SK-N-SH (cell line): ENCODE results near the gene MYO1C. TPM values are rescaled to one million over a fixed set of nuclear protein-coding genes. Genes with fewer than 3 reads are reported as not detected.

Experiments used
- CTCF ChIA-PET: fragments of 300-600, 350-600 bp; formaldehyde crosslinking; extraction: SDS; loops from one replicate; lab custom pipeline; 2021; lab: Yijun Ruan, JAX
- POLR2A ChIA-PET: fragments of 350-600 bp; sonication (Branson Sonifier 250); formaldehyde crosslinking; extraction: SDS; loops from one replicate; lab custom pipeline; 2020; ENCODE audit warnings: antibody characterized with exemption, inconsistent platforms; lab: Yijun Ruan, JAX
- DNase-seq: peaks from one replicate; pipeline ENCODE4 v3.0.0; 2012
- H2AFZ ChIP-seq: fragments of 200-600 bp; sonication (generic); 2 replicates; pipeline ENCODE4 v1.8.1; 2016; ENCODE audit warnings: antibody characterized with exemption, mild to moderate bottlenecking, low read depth
- H3F3A ChIP-seq: fragments of 200-600 bp; sonication (generic); replicated peaks from 2 replicates; pipeline ENCODE3; 2016; ENCODE audit warnings: antibody characterized with exemption, mild to moderate bottlenecking; ENCODE audit not compliant: insufficient read depth
- H3K27ac ChIP-seq, 2 experiments: fragments of 200-500 bp in 1 of 2; fragments of 200-600 bp in 1 of 2; sonication (Bioruptor generic) in 1 of 2; sonication (generic), shearing (Covaris generic) in 1 of 2; 2 replicates each; pipeline versions ENCODE4 v1.5.1 to v1.6.1; 2014 to 2016; ENCODE audit warnings: low read depth in 2 of 2, inconsistent platforms in 1 of 2, low read length in 1 of 2, mild to moderate bottlenecking in 1 of 2, mixed read lengths in 1 of 2
- H3K27me3 ChIP-seq: fragments of 200-600 bp; sonication (generic), shearing (Covaris generic); 2 replicates; pipeline ENCODE4 v1.6.1; 2016; ENCODE audit warnings: mixed run types; ENCODE audit not compliant: insufficient read depth
- H3K36me3 ChIP-seq, 2 experiments: fragments of 200-500 bp in 1 of 2; fragments of 200-600 bp in 1 of 2; sonication (Bioruptor generic) in 1 of 2; sonication (generic) in 1 of 2; replicated peaks in 1 of 2; 2 replicates each; pipeline versions ENCODE3 to v1.5.1; 2014 to 2016; ENCODE audit warnings: low read length in 1 of 2, mild to moderate bottlenecking in 1 of 2; ENCODE audit not compliant: insufficient read depth in 2 of 2, control insufficient read depth in 1 of 2
- H3K4me1 ChIP-seq, 2 experiments: fragments of 200-500 bp in 1 of 2; fragments of 200-600 bp in 1 of 2; sonication (Bioruptor generic) in 1 of 2; sonication (generic), shearing (Covaris generic) in 1 of 2; 2 replicates each; pipeline versions ENCODE4 v1.5.1 to v1.6.1; 2014 to 2016; ENCODE audit warnings: low read depth in 1 of 2, low read length in 1 of 2, mixed run types in 1 of 2; ENCODE audit not compliant: insufficient read depth in 2 of 2, control insufficient read depth in 1 of 2
- H3K4me2 ChIP-seq: fragments of 200-600 bp; sonication (generic), shearing (Covaris generic); 2 replicates; pipeline ENCODE4 v1.6.1; 2017; ENCODE audit warnings: mixed run types
- H3K4me3 ChIP-seq, 2 experiments: fragments of 200-500 bp in 1 of 2; fragments of 200-600 bp in 1 of 2; sonication (Bioruptor generic) in 1 of 2; sonication (generic), shearing (Covaris generic) in 1 of 2; 2 replicates each; pipeline versions ENCODE4 v1.5.1 to v1.8.1; 2014 to 2016; ENCODE audit warnings: low read depth in 2 of 2, inconsistent platforms in 1 of 2, low read length in 1 of 2, mild to moderate bottlenecking in 1 of 2, mixed read lengths in 1 of 2, moderate library complexity in 1 of 2
- H3K79me2 ChIP-seq: fragments of 200-600 bp; sonication (generic); 2 replicates; pipeline ENCODE4 v1.8.1; 2017; ENCODE audit warnings: mild to moderate bottlenecking; ENCODE audit not compliant: insufficient read depth
- H3K9ac ChIP-seq: fragments of 200-600 bp; sonication (generic); 2 replicates; pipeline ENCODE4 v1.6.1; 2017; ENCODE audit warnings: mixed run types
- H3K9me2 ChIP-seq: fragments of 200-600 bp; sonication (generic); 2 replicates; pipeline ENCODE4 v1.6.1; 2017; ENCODE audit warnings: mixed run types
- H3K9me3 ChIP-seq: fragments of 200-600 bp; sonication (generic); 2 replicates; pipeline ENCODE4 v1.6.1; 2017; ENCODE audit warnings: mixed run types, mild to moderate bottlenecking, moderate library complexity
- H4K20me1 ChIP-seq: fragments of 200-600 bp; sonication (generic); 2 replicates; pipeline ENCODE4 v1.6.1; 2017; ENCODE audit warnings: mild to moderate bottlenecking, mixed run types; ENCODE audit not compliant: insufficient read depth
- CHD2 ChIP-seq: fragments of 150-350 bp; IDR thresholded peaks from 2 replicates; pipeline ENCODE4 v1.6.1; 2018; ENCODE audit warnings: low read length; ENCODE audit not compliant: partially characterized antibody
- CTCF ChIP-seq: fragments of 200-600 bp; sonication (generic); IDR thresholded peaks from 2 replicates; pipeline ENCODE4 v1.6.1; 2017; ENCODE audit warnings: antibody characterized with exemption, mild to moderate bottlenecking, moderate library complexity
- ELF1 ChIP-seq: IDR thresholded peaks from 2 replicates; pipeline ENCODE4 v1.4.0; 2012
- EP300 ChIP-seq, 2 experiments: IDR thresholded peaks; 2 replicates each; pipeline versions ENCODE4 v1.4.0 to v1.6.1; 2012; ENCODE audit warnings: borderline replicate concordance in 1 of 2, low read depth in 1 of 2, low read length in 1 of 2
- FOXJ3 ChIP-seq: sonication (generic); formaldehyde crosslinking; IDR thresholded peaks from 2 replicates; pipeline ENCODE4 v1.5.1; 2020; ENCODE audit warnings: mild to moderate bottlenecking, missing genetic modification reagents
- GATA2 ChIP-seq: sonication (generic); formaldehyde crosslinking; IDR thresholded peaks from 2 replicates; pipeline ENCODE4 v1.5.0; 2020; ENCODE audit warnings: mild to moderate bottlenecking, missing genetic modification reagents
- JUND ChIP-seq: IDR thresholded peaks from 2 replicates; pipeline ENCODE4 v1.4.0; 2012
- MAX ChIP-seq: IDR thresholded peaks from 2 replicates; pipeline ENCODE4 v1.4.0; 2012; ENCODE audit warnings: low read depth
- MXI1 ChIP-seq: IDR thresholded peaks from 2 replicates; pipeline ENCODE4 v1.6.1; 2012; ENCODE audit warnings: mild to moderate bottlenecking, low read depth, low read length, improper control_type of control experiment
- NRF1 ChIP-seq: IDR thresholded peaks from 2 replicates; pipeline ENCODE4 v1.6.1; 2012; ENCODE audit warnings: low read depth, mild to moderate bottlenecking, low read length
- POLR2AphosphoS5 ChIP-seq: IDR thresholded peaks from 2 replicates; pipeline ENCODE4 v1.6.1; 2012; ENCODE audit warnings: low read depth, low read length
- RFX5 ChIP-seq: IDR thresholded peaks from 2 replicates; pipeline ENCODE4 v1.6.1; 2012; ENCODE audit warnings: mild to moderate bottlenecking, improper control_type of control experiment, low read length
- SIN3A ChIP-seq: IDR thresholded peaks from 2 replicates; pipeline ENCODE4 v1.6.1; 2012; ENCODE audit warnings: low read depth, mild to moderate bottlenecking, low read length, moderate library complexity, borderline replicate concordance
- TCF12 ChIP-seq: IDR thresholded peaks from 2 replicates; pipeline ENCODE4 v1.4.0; 2012
- WGBS: methylation state at CpG from one replicate; pipeline ENCODE4 v1.1.6; 2017; ENCODE audit warnings: low lambda C conversion rate; 5-methylcytosine and 5-hydroxymethylcytosine counted together
- polyA plus RNA-seq, 3 experiments: library from polyadenylated mRNA; depleted of rRNA; stranded (reverse); fragments of >200 nt; gene quantifications; 2 replicates each; pipeline ENCODE4 v1.2.3, GENCODE V29; 2012
- TF ChIP-seq, protein P1 (sequence below): fragments of 150-350 bp; IDR thresholded peaks from 2 replicates; pipeline ENCODE4 v1.6.1; 2016; ENCODE audit warnings: mild to moderate bottlenecking, low read depth, low read length

The MYO1C gene
- polyA plus RNA-seq, 1 of the 3 experiments (the other 2 are of a cell fraction), result 102 TPM

DNA sequence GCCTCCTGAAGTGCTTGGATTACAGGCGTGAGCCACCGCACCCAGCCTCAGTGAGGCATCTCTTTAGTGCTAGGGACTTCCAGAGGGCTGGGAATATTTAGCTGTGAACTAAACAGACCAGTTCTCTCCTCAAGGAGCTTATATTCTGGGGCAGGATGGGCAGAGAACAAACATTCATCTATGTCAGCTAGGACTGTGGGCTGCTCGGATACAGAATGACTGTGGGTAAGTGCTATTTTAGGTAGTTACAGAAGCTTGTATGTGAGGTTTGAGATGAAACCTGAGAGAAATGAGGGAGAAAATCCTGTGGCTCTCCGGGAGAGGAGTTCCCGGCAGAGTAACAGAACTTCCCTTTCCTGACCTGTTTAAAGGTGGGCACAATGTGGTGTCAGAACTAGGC lies 30.1 kb upstream of the MYO1C start:
- TF ChIP-seq JUND (no peak), FOXJ3 (CRISPR knock-in tag) (no peak), GATA2 (CRISPR knock-in tag) (no peak), MXI1 (no peak), NRF1 (no peak), POLR2AphosphoS5 (no peak)
- Histone ChIP-seq H3K36me3 (peaks cover 31 to 34% of the 10 kb centered on the region in 2 experiments), H4K20me1 (no peaks in the 10 kb centered on the region), H3K9me2 (no peaks in the 10 kb centered on the region), H3K9ac (no peak overlapping the region), H3K4me2 (no peak overlapping the region), H3K9me3 (no peaks in the 10 kb centered on the region), H2AFZ (no peak overlapping the region), H3K4me1 (peaks cover 0 to 7% of the 10 kb centered on the region in 2 experiments; a peak in 2 of 4 replicates), H3K27me3 (no peaks in the 10 kb centered on the region), H3K27ac (no peak overlapping the region), H3F3A (peaks cover 29% of the 10 kb centered on the region), H3K79me2 (peaks cover 6% of the 10 kb centered on the region), H3K4me3 (no peak overlapping the region)
- CTCF ChIA-PET, result interaction anchor here (1.0 kb wide), 1 partner anchor 34 kb away, joined by 3 read pairs; no protein-coding TSS in a partner anchor
- 94% methylated on average over 5 of the region's 5 CpGs for WGBS
- DNase-seq, result no peak
- POLR2A ChIA-PET, result no interaction called here

GRCh38 chr17:1521086-1521640 lies 28.7 kb upstream of the MYO1C start:
- Histone ChIP-seq H3K4me2 (no peak overlapping the region), H3K9ac (no peak overlapping the region)
- 94% methylated on average over 10 of the region's 10 CpGs for WGBS

More at GRCh38 chr17:1521086-1521640, 28.7 kb upstream of the MYO1C start:
- H3K36me3 ChIP-seq, result peaks cover 19 to 30% of the 10 kb centered on the region in 2 experiments
- H3K9me2 ChIP-seq, result no peaks in the 10 kb centered on the region
- no peak overlapping the region for H3K27ac ChIP-seq
- ChIA-PET POLR2A (no interaction called here), CTCF (interaction anchor here (0.9 to 1.4 kb wide), 2 partner anchors 8 to 156 kb away, joined by 3 to 4 read pairs; no protein-coding TSS in a partner anchor)
- H3F3A ChIP-seq, result peaks cover 34% of the 10 kb centered on the region
- H4K20me1 ChIP-seq, result no peaks in the 10 kb centered on the region
- no peak overlapping the region for H2AFZ ChIP-seq
- H3K79me2 ChIP-seq, result peaks cover 16% of the 10 kb centered on the region
- H3K27me3 ChIP-seq, result no peaks in the 10 kb centered on the region
- TF ChIP-seq CTCF (no peak), CHD2 (no peak), ELF1 (no peak), JUND (no peak), EP300 (IDR thresholded peaks at IDR 0.05; ENCODE audit: borderline replicate concordance in 1 of 2, low read depth in 1 of 2, low read length in 1 of 2) (no peak), TCF12 (no peak), MAX (no peak), SIN3A (no peak), RFX5 (no peak)
- TF ChIP-seq, protein P1, sequence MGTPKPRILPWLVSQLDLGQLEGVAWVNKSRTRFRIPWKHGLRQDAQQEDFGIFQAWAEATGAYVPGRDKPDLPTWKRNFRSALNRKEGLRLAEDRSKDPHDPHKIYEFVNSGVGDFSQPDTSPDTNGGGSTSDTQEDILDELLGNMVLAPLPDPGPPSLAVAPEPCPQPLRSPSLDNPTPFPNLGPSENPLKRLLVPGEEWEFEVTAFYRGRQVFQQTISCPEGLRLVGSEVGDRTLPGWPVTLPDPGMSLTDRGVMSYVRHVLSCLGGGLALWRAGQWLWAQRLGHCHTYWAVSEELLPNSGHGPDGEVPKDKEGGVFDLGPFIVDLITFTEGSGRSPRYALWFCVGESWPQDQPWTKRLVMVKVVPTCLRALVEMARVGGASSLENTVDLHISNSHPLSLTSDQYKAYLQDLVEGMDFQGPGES, result no peak
- TF ChIP-seq, all 33 proteins: peak for 0
- no peak for DNase-seq
- no peaks in the 10 kb centered on the region for H3K9me3 ChIP-seq
- peaks cover 0 to 9% of the 10 kb centered on the region in 2 experiments; a peak in 2 of 4 replicates for H3K4me1 ChIP-seq
- no peak overlapping the region for H3K4me3 ChIP-seq
